ENCODE measurements around the gene TTC33.

The TTC33 gene

GRCh38 chr5:40485021-40485998 lies 270.5 kb downstream of the TTC33 start:
- DNase-seq (ENCODE audit: low read depth in 3 of 3), result no peak

GRCh38 chr5:40484495-40484894 lies 271.3 kb downstream of the TTC33 start:
- no peak for DNase-seq (ENCODE audit: low read depth in 3 of 3)

GRCh38 chr5:40483316-40483715 lies 272.4 kb downstream of the TTC33 start:
- no peak for DNase-seq (ENCODE audit: low read depth in 3 of 3)

GRCh38 chr5:40481241-40481640 lies 274.5 kb downstream of the TTC33 start:
- DNase-seq (ENCODE audit: low read depth in 3 of 3), result no peak

- no peak for DNase-seq (ENCODE audit: low read depth in 3 of 3)
Observed at GRCh38 chr5:40480392-40480791, 275.4 kb downstream of the TTC33 start.

- DNase-seq (ENCODE audit: low read depth in 3 of 3), result no peak
Observed at GRCh38 chr5:40479939-40480338, 275.8 kb downstream of the TTC33 start.

GRCh38 chr5:40478766-40479165 lies 277.0 kb downstream of the TTC33 start:
- no peak for DNase-seq (ENCODE audit: low read depth in 3 of 3)

- DNase-seq (ENCODE audit: low read depth in 3 of 3), result no peak
Observed at GRCh38 chr5:40477856-40478546, 277.8 kb downstream of the TTC33 start.

GRCh38 chr5:40475561-40475960 lies 280.2 kb downstream of the TTC33 start:
- DNase-seq (ENCODE audit: low read depth in 3 of 3), result no peak

- no peak for DNase-seq (ENCODE audit: low read depth in 3 of 3)
Observed at GRCh38 chr5:40474250-40474649, 281.5 kb downstream of the TTC33 start.

- no peak for DNase-seq (ENCODE audit: low read depth in 3 of 3)
Observed at GRCh38 chr5:40465416-40465815, 290.3 kb downstream of the TTC33 start.

GRCh38 chr5:40464511-40464910 lies 291.2 kb downstream of the TTC33 start:
- DNase-seq (ENCODE audit: low read depth in 3 of 3), result no peak

All from stimulated activated CD4-positive, alpha-beta T cell treated with anti-CD3 and anti-CD28 coated beads, TNF-alpha, amount 100 ng/mL, for 4 hours (primary cell).